WI38 (cell line): ENCODE data around the gene PPM1E.

ENCODE experiments used
- H3K4me3 ChIP-seq: 2 replicates; pipeline ENCODE4 v1.5.1; 2011; ENCODE audit warnings: low read depth, mild to moderate bottlenecking, control low read depth, low read length
- CTCF ChIP-seq: IDR thresholded peaks from 2 replicates; pipeline ENCODE4 v1.5.1; 2012; ENCODE audit warnings: low read depth, mild to moderate bottlenecking, control low read depth, low read length

PPM1E gene

DNA sequence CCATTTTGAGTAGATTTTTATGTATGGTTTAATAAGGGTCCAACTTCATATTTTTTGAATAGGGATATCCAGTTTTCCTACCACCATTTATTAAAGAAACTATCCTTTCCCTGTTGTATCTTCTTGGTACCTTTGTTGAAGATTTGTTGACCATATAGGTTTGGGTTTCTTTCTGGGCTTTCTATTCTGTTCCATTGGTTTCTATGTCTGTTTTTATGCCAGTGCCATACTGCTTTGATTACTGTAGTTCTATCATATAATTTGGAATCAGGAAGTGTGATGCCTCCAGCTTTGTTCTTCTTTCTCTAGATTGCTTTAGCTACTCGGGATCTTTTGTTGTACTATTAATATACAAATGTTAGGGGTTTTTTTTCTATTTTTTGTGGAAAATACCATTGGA lies 46.5 kb downstream of the PPM1E start:
- no peak for TF ChIP-seq CTCF
- no peak overlapping the region for H3K4me3 ChIP-seq

DNA sequence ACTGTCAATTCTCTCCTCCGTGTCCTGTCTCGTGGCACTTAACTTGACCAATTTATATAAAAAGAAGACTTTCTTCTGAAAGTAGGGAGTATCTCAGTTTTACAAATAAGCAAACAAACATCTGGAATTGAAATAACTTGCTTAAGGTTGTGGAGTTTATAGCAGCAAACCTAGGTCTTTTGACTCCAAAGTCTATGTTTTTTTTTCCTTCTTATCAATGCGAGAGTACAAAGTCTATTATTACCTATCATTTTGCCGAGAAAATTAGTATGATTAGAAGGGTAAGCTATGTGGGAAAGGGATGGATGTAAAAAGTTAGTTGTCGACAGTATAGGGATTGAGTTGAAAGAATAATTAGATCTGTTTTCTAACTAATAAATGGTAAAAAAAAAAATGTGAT lies 50.4 kb downstream of the PPM1E start:
- H3K4me3 ChIP-seq = no peak overlapping the region
- no peak for TF ChIP-seq CTCF

DNA sequence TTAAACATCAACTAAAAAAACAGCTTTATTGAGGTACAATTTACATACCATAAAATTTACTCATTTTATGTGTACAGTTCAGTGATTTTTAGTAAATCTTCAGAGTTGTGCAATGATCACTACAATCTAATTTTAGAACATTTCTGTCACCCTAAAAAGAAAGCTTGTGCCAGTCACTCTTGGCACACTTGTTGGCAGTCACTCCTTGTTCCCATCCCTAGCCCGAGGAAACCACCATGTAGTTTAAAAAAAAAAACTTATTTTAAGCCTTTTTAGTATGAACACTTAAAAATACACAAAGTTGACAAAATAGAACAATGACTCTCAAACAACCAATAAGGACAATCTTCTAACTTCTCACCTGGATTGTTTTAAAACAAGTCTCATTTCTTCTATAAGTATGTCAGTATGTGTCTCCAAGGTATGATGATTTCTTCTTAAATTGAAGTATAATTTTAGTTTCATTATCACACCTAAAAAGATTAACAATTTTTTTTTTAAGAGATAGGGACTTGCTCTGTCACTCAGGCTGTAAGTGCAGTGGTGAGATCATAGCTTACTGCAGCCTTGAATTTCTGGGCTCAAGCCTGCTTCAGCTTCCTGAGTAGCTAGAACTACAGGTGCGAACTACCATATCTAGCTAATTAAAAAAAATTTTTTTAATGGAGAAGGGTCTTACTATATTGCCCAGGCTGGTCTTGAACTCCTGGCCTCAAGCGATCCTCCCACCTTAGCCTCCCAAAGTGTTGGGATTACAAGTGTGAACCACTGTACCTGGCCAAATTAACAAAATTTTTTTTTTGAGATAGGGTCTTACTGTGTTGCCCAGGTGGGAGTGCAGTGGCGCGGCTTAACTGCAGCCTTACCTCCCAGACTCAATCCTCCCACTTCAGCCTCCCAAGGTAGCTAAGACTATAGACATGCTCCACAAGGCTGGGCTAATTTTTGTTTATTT lies 53.2 kb downstream of the PPM1E start:
- no peak overlapping the region for H3K4me3 ChIP-seq
- TF ChIP-seq CTCF = no peak

GRCh38 chr17:58809564-58809936 lies 53.9 kb downstream of the PPM1E start:
- no peak overlapping the region for H3K4me3 ChIP-seq
- TF ChIP-seq CTCF = no peak

GRCh38 chr17:58811290-58811689 lies 55.6 kb downstream of the PPM1E start:
- H3K4me3 ChIP-seq = no peak overlapping the region
- TF ChIP-seq CTCF = no peak

DNA sequence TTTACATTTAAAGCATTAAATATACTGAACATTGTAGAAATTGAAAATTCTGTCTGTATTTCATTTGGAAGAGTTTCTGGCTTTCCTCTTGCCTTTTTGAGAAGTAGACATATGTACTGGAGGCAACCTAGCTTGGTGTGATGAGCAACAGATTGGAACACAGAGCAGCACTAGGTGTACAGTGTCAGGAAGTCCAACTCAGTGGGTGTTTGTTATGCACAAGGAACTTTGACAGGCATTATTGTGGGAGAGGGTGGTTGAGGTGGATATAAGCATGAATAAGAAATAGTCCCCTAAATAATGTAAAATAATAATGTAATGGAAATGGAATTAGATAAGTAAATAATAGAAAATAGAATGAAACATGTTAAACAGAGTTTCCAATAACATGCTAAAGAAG lies 58.1 kb downstream of the PPM1E start:
- TF ChIP-seq CTCF = no peak
- H3K4me3 ChIP-seq = no peak overlapping the region

GRCh38 chr17:58818654-58819053 lies 63.0 kb downstream of the PPM1E start:
- no peak for TF ChIP-seq CTCF
- no peak overlapping the region for H3K4me3 ChIP-seq
